Vagina (tissue), 2 donors: Measurements from ENCODE around the gene BAAT.

Experiments used
- CTCF ChIP-seq, 3 experiments: fragments of 450-650 bp in 2 of 3; fragments of 200-600 bp in 1 of 3; sonication (generic) in 1 of 3; IDR thresholded peaks; one replicate each; pipeline ENCODE4 v1.5.1; 2017 to 2019; ENCODE audit warnings: antibody characterized with exemption in 3 of 3, mild to moderate bottlenecking in 2 of 3, moderate library complexity in 2 of 3
- POLR2A ChIP-seq, 2 donors: fragments of 450-650 bp; IDR thresholded peaks; one replicate each; pipeline ENCODE4 v1.6.1; 2017; ENCODE audit warnings: antibody characterized with exemption in 2 of 2, mild to moderate bottlenecking in 2 of 2, moderate library complexity in 2 of 2

GRCh38 chr9:101311758-101312420 is 72.9 kb downstream of the BAAT start:
- TF ChIP-seq CTCF (IDR thresholded peaks at IDR 0.05) (peak; percentile 55 to 61 (median 57)), POLR2A (IDR thresholded peaks at IDR 0.05) (no peak)
